BE2C (cell line): ENCODE results near the gene CFAP53.

ENCODE experiments used
- DNase-seq: peaks from one replicate; pipeline ENCODE4 v3.0.0-alpha.2; 2020
- H3K27me3 ChIP-seq: fragments of 250-450 bp; sonication (Bioruptor Pico); 2 replicates; pipeline ENCODE4 v1.5.1; 2020; ENCODE audit warnings: mild to moderate bottlenecking
- H3K36me3 ChIP-seq: fragments of 250-450 bp; sonication (Bioruptor Pico); 2 replicates; pipeline ENCODE4 v1.5.1; 2020; ENCODE audit warnings: mild to moderate bottlenecking
- H3K4me1 ChIP-seq: fragments of 250-450 bp; sonication (Bioruptor Pico); 2 replicates; pipeline ENCODE4 v1.5.1; 2020
- H3K4me3 ChIP-seq: 2 replicates; pipeline ENCODE4 v1.5.1; 2011; ENCODE audit warnings: low read depth, low read length
- H3K9me3 ChIP-seq: fragments of 250-450 bp; sonication (Bioruptor Pico); 2 replicates; pipeline ENCODE4 v1.5.1; 2020
- CTCF ChIP-seq: IDR thresholded peaks from 2 replicates; pipeline ENCODE4 v1.5.1; 2012; ENCODE audit warnings: mild to moderate bottlenecking, low read depth, low read length

The CFAP53 gene

GRCh38 chr18:50177294-50177992, 88.9 kb downstream of the CFAP53 start:
- no peak for DNase-seq
- H3K27me3 ChIP-seq = no peaks in the 10 kb centered on the region
- no peaks in the 10 kb centered on the region for H3K9me3 ChIP-seq
- no peak overlapping the region for H3K4me3 ChIP-seq
- no peaks in the 10 kb centered on the region for H3K36me3 ChIP-seq
- no peak for TF ChIP-seq CTCF
- H3K4me1 ChIP-seq = no peaks in the 10 kb centered on the region
